NCI-H82 (cell line): ENCODE results near the gene SNX32.

Experiments used
- DNase-seq: peaks from one replicate; lab custom pipeline; 2025; lab: John Stamatoyannopoulos, UW

The SNX32 gene

GRCh38 chr11:65856689-65857499, 23.1 kb downstream of the SNX32 start:
- peak; percentile 68 for DNase-seq

GRCh38 chr11:65857500-65857852, 23.7 kb downstream of the SNX32 start:
- no peak for DNase-seq

- peak; percentile 97 for DNase-seq
Observed at GRCh38 chr11:65857853-65858680, 24.3 kb downstream of the SNX32 start, which contains the start of gene CFL1. Gene CFL1 (minus strand): TSS chr11:65858180. CDS start chr11:65858099, 81 bp downstream.

GRCh38 chr11:65858681-65859087, 24.9 kb downstream of the SNX32 start:
- no peak for DNase-seq

- peak; percentile 100 for DNase-seq
Observed at GRCh38 chr11:65859095-65859811, 25.5 kb downstream of the SNX32 start.

GRCh38 chr11:65859812-65860277, 26.1 kb downstream of the SNX32 start:
- no peak for DNase-seq

- peak; percentile 97 for DNase-seq
Observed at GRCh38 chr11:65860278-65861164, 26.8 kb downstream of the SNX32 start, which contains the start of gene MUS81. Gene MUS81 (plus strand): TSS chr11:65860433. CDS start chr11:65860754, 321 bp downstream.

GRCh38 chr11:65861165-65861505, 27.4 kb downstream of the SNX32 start:
- no peak for DNase-seq

GRCh38 chr11:65861533-65862183, 27.9 kb downstream of the SNX32 start:
- no peak for DNase-seq

- DNase-seq = no peak
Observed at GRCh38 chr11:65862191-65862735, 28.5 kb downstream of the SNX32 start.

- DNase-seq = no peak
Observed at GRCh38 chr11:65862941-65863888, 29.5 kb downstream of the SNX32 start.

GRCh38 chr11:65863889-65864705, 30.3 kb downstream of the SNX32 start:
- no peak for DNase-seq

GRCh38 chr11:65864706-65865471, 31.1 kb downstream of the SNX32 start:
- DNase-seq = no peak

GRCh38 chr11:65865550-65866172, 31.9 kb downstream of the SNX32 start:
- DNase-seq = no peak

- no peak for DNase-seq
Observed at GRCh38 chr11:65866509-65867283, 32.9 kb downstream of the SNX32 start.
